Measurements from ENCODE around the gene PELO. TPM values are rescaled to one million over a fixed set of nuclear protein-coding genes. Genes with fewer than 3 reads are reported as not detected.

The PELO gene
- total and polyA plus RNA-seq, 2 donors (not counting 3 experiments of a cell fraction or from before 2014, with no cell fraction given) = 8.6 to 13.2 TPM

DNA sequence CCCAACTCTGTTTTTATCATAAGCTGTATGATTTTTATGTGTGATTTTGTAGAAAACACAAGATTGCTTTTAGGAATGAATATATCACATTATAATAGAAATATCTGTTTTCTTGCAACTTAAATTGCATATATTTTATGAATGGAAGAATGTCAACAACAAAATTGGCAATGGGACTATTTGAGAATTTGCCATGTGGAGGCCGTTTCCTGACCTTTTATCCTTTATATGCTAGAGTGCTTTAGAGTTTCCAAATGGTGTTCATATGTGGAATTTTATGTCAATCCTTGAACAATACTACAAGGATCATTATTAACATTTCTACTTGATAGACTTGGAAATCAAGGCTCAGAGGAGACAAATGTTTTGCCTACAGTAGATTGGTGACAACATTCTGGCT, 34.2 kb downstream of the PELO start:
- intact Hi-C loops (cut with micrococcal nuclease) = no loop called here
- no TSS peak for BruUV-seq (replicated peaks)
- no peak overlapping the region for H2AFZ ChIP-seq (ENCODE audit: low read depth, low read length)
- no peaks in the 10 kb centered on the region for H3K79me2 ChIP-seq (ENCODE audit: control insufficient read depth, insufficient read depth, low read length)
- DNase-seq (ENCODE audit: low read depth, low spot score) (no peak), FAIRE-seq (no peak)
- H3K27ac ChIP-seq (ENCODE audit: insufficient read depth, low read depth, low read length) = no peak overlapping the region
- ChIA-PET CTCF (interaction anchor here (1.0 to 1.3 kb wide), 2 partner anchors 10 to 18 kb away, joined by 3 to 4 read pairs; no protein-coding TSS in a partner anchor), POLR2A (no interaction called here)
- dilution Hi-C loops (cut with MboI; ENCODE audit: extremely low pct_ligation_motif_present, low sequenced_read_pairs) = no loop called here
- no peak overlapping the region for H3K9ac ChIP-seq (replicated peaks; ENCODE audit: extremely low read depth, insufficient read depth, low read length)
- TF ChIP-seq FOS (IDR thresholded peaks at IDR 0.05; ENCODE audit: borderline replicate concordance, insufficient read depth, low read length) (no peak), GATA2 (IDR thresholded peaks at IDR 0.05; ENCODE audit: insufficient read depth, insufficient read length, low read depth, low read length) (no peak), MYC (IDR thresholded peaks at IDR 0.05; ENCODE audit: low read depth, low read length) (no peak), EZH2 (IDR thresholded peaks at IDR 0.05; ENCODE audit: borderline replicate concordance, low read depth, low read length, severe bottlenecking) (no peak), POLR2AphosphoS5 (IDR thresholded peaks at IDR 0.05; ENCODE audit: insufficient read depth, low read depth, low read length) (no peak)
- TF ChIP-seq, protein P1, sequence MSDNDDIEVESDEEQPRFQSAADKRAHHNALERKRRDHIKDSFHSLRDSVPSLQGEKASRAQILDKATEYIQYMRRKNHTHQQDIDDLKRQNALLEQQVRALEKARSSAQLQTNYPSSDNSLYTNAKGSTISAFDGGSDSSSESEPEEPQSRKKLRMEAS (IDR thresholded peaks at IDR 0.05; ENCODE audit: insufficient read depth, insufficient read length) = no peak
- H3K9me3 ChIP-seq (replicated peaks; ENCODE audit: control insufficient read depth, insufficient read depth, low read length) = no peaks in the 10 kb centered on the region
- no peaks in the 10 kb centered on the region for H4K20me1 ChIP-seq (replicated peaks; ENCODE audit: control insufficient read depth, extremely low read depth, insufficient read depth, low read length)
- no peaks in the 10 kb centered on the region for H3K4me1 ChIP-seq (ENCODE audit: control insufficient read depth, extremely low read depth, insufficient read depth, low read length)
- H3K36me3 ChIP-seq (ENCODE audit: control insufficient read depth in 2 of 2, extremely low read depth in 1 of 2, insufficient read depth in 2 of 2, low read length in 2 of 2) = no peaks in the 10 kb centered on the region
- H3K4me3 ChIP-seq (replicated peaks in 1 of 3; ENCODE audit: insufficient read depth in 1 of 3, low read depth in 1 of 3, low read length in 3 of 3) = no peak overlapping the region
- H3K27me3 ChIP-seq (ENCODE audit: control insufficient read depth in 2 of 2, insufficient read depth in 2 of 2, low read length in 2 of 2) = no peaks in the 10 kb centered on the region
- H3K9me1 ChIP-seq (replicated peaks; ENCODE audit: control insufficient read depth, extremely low read depth, insufficient read depth, low read length) = no peaks in the 10 kb centered on the region
- no peak overlapping the region for H3K4me2 ChIP-seq (ENCODE audit: insufficient read depth, low read length)

DNA sequence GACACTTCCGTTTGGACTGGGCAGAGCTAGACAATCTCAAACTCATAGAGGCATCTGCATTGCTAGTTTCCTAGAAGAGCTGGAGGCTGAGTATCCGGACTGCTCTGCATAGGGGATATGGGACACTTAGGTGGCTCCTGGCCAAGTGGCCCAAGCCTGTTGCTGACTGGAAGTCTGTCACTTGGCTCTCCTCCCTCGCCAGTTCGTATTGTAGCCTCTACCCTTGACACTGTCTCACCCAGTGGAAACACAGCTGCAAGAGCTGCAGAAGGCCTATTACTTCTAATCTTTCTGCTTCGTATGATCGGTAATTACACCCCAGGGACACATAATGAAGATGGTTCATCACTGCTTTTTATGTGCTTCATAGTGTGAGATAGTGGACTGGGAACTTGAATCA, 34.7 kb downstream of the PELO start:
- H3K27me3 ChIP-seq (ENCODE audit: control insufficient read depth in 2 of 2, insufficient read depth in 2 of 2, low read length in 2 of 2) = no peaks in the 10 kb centered on the region
- DNase-seq (ENCODE audit: low read depth, low spot score) (no peak), FAIRE-seq (no peak)
- no peaks in the 10 kb centered on the region for H3K36me3 ChIP-seq (ENCODE audit: control insufficient read depth in 2 of 2, extremely low read depth in 1 of 2, insufficient read depth in 2 of 2, low read length in 2 of 2)
- H3K4me3 ChIP-seq (replicated peaks in 1 of 3; ENCODE audit: insufficient read depth in 1 of 3, low read depth in 1 of 3, low read length in 3 of 3) = no peak overlapping the region
- H3K27ac ChIP-seq (ENCODE audit: insufficient read depth, low read depth, low read length) = no peak overlapping the region
- no TSS peak for BruUV-seq (replicated peaks)
- no peak overlapping the region for H3K4me2 ChIP-seq (ENCODE audit: insufficient read depth, low read length)
- no peaks in the 10 kb centered on the region for H3K9me3 ChIP-seq (replicated peaks; ENCODE audit: control insufficient read depth, insufficient read depth, low read length)
- no peaks in the 10 kb centered on the region for H3K4me1 ChIP-seq (ENCODE audit: control insufficient read depth, extremely low read depth, insufficient read depth, low read length)
- CTCF ChIA-PET = interaction anchor here (1.3 kb wide), 1 partner anchor 10 kb away, joined by 4 read pairs; no protein-coding TSS in a partner anchor
- dilution Hi-C loops (cut with MboI; ENCODE audit: extremely low pct_ligation_motif_present, low sequenced_read_pairs) = no loop called here
- intact Hi-C loops (cut with micrococcal nuclease) = no loop called here
- H2AFZ ChIP-seq (ENCODE audit: low read depth, low read length) = no peak overlapping the region
- no peaks in the 10 kb centered on the region for H3K9me1 ChIP-seq (replicated peaks; ENCODE audit: control insufficient read depth, extremely low read depth, insufficient read depth, low read length)
- no peak overlapping the region for H3K9ac ChIP-seq (replicated peaks; ENCODE audit: extremely low read depth, insufficient read depth, low read length)
- H4K20me1 ChIP-seq (replicated peaks; ENCODE audit: control insufficient read depth, extremely low read depth, insufficient read depth, low read length) = no peaks in the 10 kb centered on the region
- POLR2A ChIA-PET = no interaction called here
- no peaks in the 10 kb centered on the region for H3K79me2 ChIP-seq (ENCODE audit: control insufficient read depth, insufficient read depth, low read length)
- TF ChIP-seq POLR2A (IDR thresholded peaks at IDR 0.05; ENCODE audit: low read depth, low read length) (no peak), EZH2 (IDR thresholded peaks at IDR 0.05; ENCODE audit: borderline replicate concordance, low read depth, low read length, severe bottlenecking) (no peak), JUN (IDR thresholded peaks at IDR 0.05; ENCODE audit: borderline replicate concordance, insufficient read depth, insufficient read length, low read depth) (no peak), FOS (IDR thresholded peaks at IDR 0.05; ENCODE audit: borderline replicate concordance, insufficient read depth, low read length) (no peak), GATA2 (IDR thresholded peaks at IDR 0.05; ENCODE audit: insufficient read depth, insufficient read length, low read depth, low read length) (no peak), MYC (IDR thresholded peaks at IDR 0.05; ENCODE audit: low read depth, low read length) (no peak), POLR2AphosphoS5 (IDR thresholded peaks at IDR 0.05; ENCODE audit: insufficient read depth, low read depth, low read length) (no peak)
- TF ChIP-seq, protein P2, sequence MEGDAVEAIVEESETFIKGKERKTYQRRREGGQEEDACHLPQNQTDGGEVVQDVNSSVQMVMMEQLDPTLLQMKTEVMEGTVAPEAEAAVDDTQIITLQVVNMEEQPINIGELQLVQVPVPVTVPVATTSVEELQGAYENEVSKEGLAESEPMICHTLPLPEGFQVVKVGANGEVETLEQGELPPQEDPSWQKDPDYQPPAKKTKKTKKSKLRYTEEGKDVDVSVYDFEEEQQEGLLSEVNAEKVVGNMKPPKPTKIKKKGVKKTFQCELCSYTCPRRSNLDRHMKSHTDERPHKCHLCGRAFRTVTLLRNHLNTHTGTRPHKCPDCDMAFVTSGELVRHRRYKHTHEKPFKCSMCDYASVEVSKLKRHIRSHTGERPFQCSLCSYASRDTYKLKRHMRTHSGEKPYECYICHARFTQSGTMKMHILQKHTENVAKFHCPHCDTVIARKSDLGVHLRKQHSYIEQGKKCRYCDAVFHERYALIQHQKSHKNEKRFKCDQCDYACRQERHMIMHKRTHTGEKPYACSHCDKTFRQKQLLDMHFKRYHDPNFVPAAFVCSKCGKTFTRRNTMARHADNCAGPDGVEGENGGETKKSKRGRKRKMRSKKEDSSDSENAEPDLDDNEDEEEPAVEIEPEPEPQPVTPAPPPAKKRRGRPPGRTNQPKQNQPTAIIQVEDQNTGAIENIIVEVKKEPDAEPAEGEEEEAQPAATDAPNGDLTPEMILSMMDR (IDR thresholded peaks at IDR 0.05; ENCODE audit: extremely low read depth in 1 of 2, insufficient read depth in 1 of 2, low read depth in 1 of 2, low read length in 2 of 2) = no peak
- TF ChIP-seq, protein P1 (IDR thresholded peaks at IDR 0.05; ENCODE audit: insufficient read depth, insufficient read length) = no peak

All from endothelial cell of umbilical vein (primary cell).